CD14-positive monocyte (primary cell): ENCODE measurements around the gene NOP10. TPM values are rescaled to one million over a fixed set of nuclear protein-coding genes. Genes with fewer than 3 reads are reported as not detected.

ENCODE experiments used
- DNase-seq, 3 donors: peaks; one replicate each; pipeline ENCODE4 v3.0.0-alpha.2; 2011 to 2022
- H2AFZ ChIP-seq: 2 replicates; pipeline ENCODE4 v1.6.0; 2012; ENCODE audit warnings: mild to moderate bottlenecking, low read depth, low read length, inconsistent platforms; ENCODE audit not compliant: insufficient read depth, poor library complexity, severe bottlenecking
- H3K27ac ChIP-seq, 2 donors: 1 replicate in 1 of 2; 2 replicates in 1 of 2; pipeline ENCODE4 v1.5.1; 2012 to 2013; ENCODE audit warnings: low read length in 2 of 2, control low read depth in 1 of 2, inconsistent platforms in 1 of 2, low read depth in 1 of 2, mild to moderate bottlenecking in 1 of 2
- H3K27me3 ChIP-seq, 2 donors: one replicate each; pipeline versions ENCODE4 v1.6.0 to v1.6.1; 2011 to 2013; ENCODE audit warnings: low read length in 2 of 2; ENCODE audit not compliant: control insufficient read depth in 2 of 2, insufficient read depth in 2 of 2
- H3K36me3 ChIP-seq, 2 donors: replicated peaks in 1 of 2; 1 replicate in 1 of 2; 2 replicates in 1 of 2; pipeline versions ENCODE4 v1.5.1 to v1.6.1; 2012 to 2013; ENCODE audit warnings: low read length in 2 of 2, control low read depth in 1 of 2, inconsistent platforms in 1 of 2, mild to moderate bottlenecking in 1 of 2; ENCODE audit not compliant: insufficient read depth in 2 of 2, control insufficient read depth in 1 of 2
- H3K4me1 ChIP-seq, 2 donors: 1 replicate in 1 of 2; 2 replicates in 1 of 2; pipeline versions ENCODE4 v1.5.1 to v1.6.1; 2012 to 2013; ENCODE audit warnings: low read length in 2 of 2, control low read depth in 1 of 2, inconsistent platforms in 1 of 2, mild to moderate bottlenecking in 1 of 2, moderate library complexity in 1 of 2; ENCODE audit not compliant: insufficient read depth in 2 of 2, control insufficient read depth in 1 of 2
- H3K4me2 ChIP-seq: replicated peaks from 2 replicates; pipeline ENCODE3; 2012; ENCODE audit warnings: low read length, moderate library complexity, mild to moderate bottlenecking; ENCODE audit not compliant: poor library complexity, severe bottlenecking; ENCODE audit errors: extremely low read depth
- H3K4me3 ChIP-seq, 3 experiments: fragments of 200-600 bp in 1 of 3; sonication (generic) in 1 of 3; replicated peaks in 1 of 3; 1 replicate in 2 of 3; 2 replicates in 1 of 3; pipeline ENCODE4 v1.5.1; 2011 to 2013; ENCODE audit warnings: low read length in 3 of 3, mild to moderate bottlenecking in 3 of 3, control low read depth in 2 of 3, low read depth in 2 of 3, inconsistent platforms in 1 of 3, moderate library complexity in 1 of 3
- H3K79me2 ChIP-seq: 2 replicates; pipeline ENCODE4 v1.6.0; 2012; ENCODE audit warnings: mild to moderate bottlenecking, control low read depth, inconsistent platforms, low read length, moderate library complexity; ENCODE audit not compliant: insufficient read depth
- H3K9ac ChIP-seq: 2 replicates; pipeline ENCODE4 v1.6.0; 2017; ENCODE audit warnings: low read length, mild to moderate bottlenecking; ENCODE audit not compliant: insufficient read depth, poor library complexity, severe bottlenecking
- H3K9me3 ChIP-seq, 2 donors: replicated peaks in 1 of 2; 1 replicate in 1 of 2; 2 replicates in 1 of 2; pipeline versions ENCODE4 v1.5.1 to v1.6.1; 2012 to 2013; ENCODE audit warnings: low read length in 2 of 2, control low read depth in 1 of 2; ENCODE audit not compliant: control insufficient read depth in 1 of 2, insufficient read depth in 1 of 2
- H4K20me1 ChIP-seq: 2 replicates; pipeline ENCODE4 v1.6.0; 2012; ENCODE audit warnings: mild to moderate bottlenecking, low read length, control low read depth, moderate library complexity; ENCODE audit not compliant: insufficient read depth
- H3K27ac Mint-ChIP-seq, 7 donors: one replicate each; pipeline ENCODE4 v1.8.0; 2020; ENCODE audit warnings: mild to moderate bottlenecking in 7 of 7, mixed read lengths in 7 of 7, moderate library complexity in 6 of 7, inconsistent platforms in 2 of 7
- H3K27me3 Mint-ChIP-seq, 3 donors: one replicate each; pipeline ENCODE4 v1.8.0; 2021 to 2022; ENCODE audit warnings: low read depth in 3 of 3, mild to moderate bottlenecking in 3 of 3, mixed read lengths in 3 of 3, moderate library complexity in 3 of 3, inconsistent platforms in 1 of 3
- H3K36me3 Mint-ChIP-seq, 2 donors: one replicate each; pipeline ENCODE4 v1.8.0; 2020; ENCODE audit warnings: mixed read lengths in 2 of 2, inconsistent platforms in 1 of 2, mild to moderate bottlenecking in 1 of 2
- H3K4me1 Mint-ChIP-seq: one replicate; pipeline ENCODE4 v1.8.0; 2020; ENCODE audit warnings: mild to moderate bottlenecking, mixed read lengths
- H3K4me3 Mint-ChIP-seq, 2 donors: one replicate each; pipeline ENCODE4 v1.8.0; 2020; ENCODE audit warnings: mild to moderate bottlenecking in 2 of 2, mixed read lengths in 2 of 2, moderate library complexity in 1 of 2
- H3K9me3 Mint-ChIP-seq, 7 donors: one replicate each; pipeline ENCODE4 v1.8.0; 2020 to 2022; ENCODE audit warnings: mixed read lengths in 7 of 7, mild to moderate bottlenecking in 6 of 7, moderate library complexity in 6 of 7, inconsistent platforms in 2 of 7
- WGBS: methylation state at CpG from one replicate; pipeline ENCODE4 v1.1.5; 2013; ENCODE audit warnings: missing lambda C conversion rate; ENCODE audit not compliant: insufficient coverage; 5-methylcytosine and 5-hydroxymethylcytosine counted together
- intact Hi-C, 2 donors: fragments of 100-400 bp; cut with micrococcal nuclease; formaldehyde crosslinking; loops; one replicate each; pipeline versions ENCODE4 v1.15.0 to v1.15.1; 2023
- polyA plus RNA-seq, 3 donors: library from polyadenylated mRNA; depleted of rRNA in 1 of 3; unstranded in 2 of 3; stranded (reverse) in 1 of 3; fragments of 300-500 nt in 2 of 3; fragments of >200 nt in 1 of 3; fragmentation: Illumina TruSeq in 2 of 3; gene quantifications; 1 replicate in 2 of 3; 2 replicates in 1 of 3; pipeline ENCODE4 v1.2.3, GENCODE V29; 2012 to 2021
- TF ChIP-seq, protein P1 (sequence below): fragments of 200-600 bp; IDR thresholded peaks from one replicate; pipeline ENCODE4 v1.8.0; 2022; ENCODE audit warnings: antibody characterized with exemption, mild to moderate bottlenecking

Gene NOP10
- polyA plus RNA-seq, 3 donors: 260 to 677 (median 586) TPM

- TF ChIP-seq, protein P1, sequence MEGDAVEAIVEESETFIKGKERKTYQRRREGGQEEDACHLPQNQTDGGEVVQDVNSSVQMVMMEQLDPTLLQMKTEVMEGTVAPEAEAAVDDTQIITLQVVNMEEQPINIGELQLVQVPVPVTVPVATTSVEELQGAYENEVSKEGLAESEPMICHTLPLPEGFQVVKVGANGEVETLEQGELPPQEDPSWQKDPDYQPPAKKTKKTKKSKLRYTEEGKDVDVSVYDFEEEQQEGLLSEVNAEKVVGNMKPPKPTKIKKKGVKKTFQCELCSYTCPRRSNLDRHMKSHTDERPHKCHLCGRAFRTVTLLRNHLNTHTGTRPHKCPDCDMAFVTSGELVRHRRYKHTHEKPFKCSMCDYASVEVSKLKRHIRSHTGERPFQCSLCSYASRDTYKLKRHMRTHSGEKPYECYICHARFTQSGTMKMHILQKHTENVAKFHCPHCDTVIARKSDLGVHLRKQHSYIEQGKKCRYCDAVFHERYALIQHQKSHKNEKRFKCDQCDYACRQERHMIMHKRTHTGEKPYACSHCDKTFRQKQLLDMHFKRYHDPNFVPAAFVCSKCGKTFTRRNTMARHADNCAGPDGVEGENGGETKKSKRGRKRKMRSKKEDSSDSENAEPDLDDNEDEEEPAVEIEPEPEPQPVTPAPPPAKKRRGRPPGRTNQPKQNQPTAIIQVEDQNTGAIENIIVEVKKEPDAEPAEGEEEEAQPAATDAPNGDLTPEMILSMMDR: no peak
- Histone ChIP-seq H3K79me2 (peaks cover 96% of the 10 kb centered on the region), H2AFZ (no peak overlapping the region), H4K20me1 (peaks cover 51% of the 10 kb centered on the region), H3K4me3 (no peak overlapping the region), H3K36me3 (peaks cover 10 to 21% of the 10 kb centered on the region in 2 donors), H3K4me2 (no peak overlapping the region), H3K9me3 (no peaks in the 10 kb centered on the region), H3K27me3 (no peaks in the 10 kb centered on the region), H3K27ac (no peak overlapping the region), H3K4me1 (peaks cover 30 to 36% of the 10 kb centered on the region in 2 donors), H3K9ac (no peak overlapping the region)
- no peak overlapping the region for H3K4me3 Mint-ChIP-seq
- intact Hi-C loops: loop anchor here (10.0 kb wide), 2 partner anchors 105 to 655 kb away; partner anchors contain the start of genes EMC4 (in 1 of the 2) and ZNF770 (in 1 of the 2)
- peaks cover 41% of the 10 kb centered on the region for H3K4me1 Mint-ChIP-seq
- H3K36me3 Mint-ChIP-seq: peaks cover 24 to 35% of the 10 kb centered on the region in 2 donors
- no peak for DNase-seq
- H3K27ac Mint-ChIP-seq: no peak overlapping the region
- peaks cover 0 to 3% (median 0%) of the 10 kb centered on the region in 7 donors for H3K9me3 Mint-ChIP-seq
- no CpG with 5 or more reads among the region's 5 CpGs for WGBS
- H3K27me3 Mint-ChIP-seq: peaks cover 0 to 2% (median 0%) of the 10 kb centered on the region in 3 donors
These were observed 12.7 kb downstream of the NOP10 start for GRCh38 chr15:34330279-34330678.

DNA sequence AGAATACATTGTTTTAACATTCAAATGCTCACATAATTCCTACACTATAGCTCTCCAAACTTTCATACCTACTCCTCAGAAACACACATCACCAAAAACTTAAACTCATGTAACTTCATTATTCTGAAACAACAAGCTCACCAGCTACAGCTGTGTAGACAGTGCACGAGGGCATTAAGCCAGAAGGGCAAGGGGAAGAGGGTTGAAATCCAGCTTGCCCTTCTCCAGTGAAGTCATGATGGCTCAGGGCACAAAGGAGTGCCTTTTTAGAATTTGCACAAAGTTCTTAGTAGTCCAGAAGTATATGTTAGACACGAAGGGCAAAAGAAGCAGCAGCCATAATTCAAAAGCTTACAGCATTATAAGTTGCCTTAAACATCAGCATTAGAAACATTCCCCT, 13.9 kb downstream of the NOP10 start:
- peaks cover 24 to 35% of the 10 kb centered on the region in 2 donors for H3K36me3 Mint-ChIP-seq
- peak overlapping the region; percentile 0 to 82 (median 27) for H3K27ac Mint-ChIP-seq
- H3K27me3 ChIP-seq: no peaks in the 10 kb centered on the region
- 70% methylated on average over 2 of the region's 2 CpGs for WGBS
- H3K79me2 ChIP-seq: peaks cover 99% of the 10 kb centered on the region
- H2AFZ ChIP-seq: no peak overlapping the region
- no peak overlapping the region for H3K4me3 ChIP-seq
- no peak overlapping the region for H3K9ac ChIP-seq
- DNase-seq: no peak
- H4K20me1 ChIP-seq: peaks cover 64% of the 10 kb centered on the region
- peaks cover 0 to 2% (median 0%) of the 10 kb centered on the region in 3 donors for H3K27me3 Mint-ChIP-seq
- no peak overlapping the region for H3K4me2 ChIP-seq
- TF ChIP-seq, protein P1: no peak
- H3K9me3 Mint-ChIP-seq: peaks cover 0 to 3% (median 0%) of the 10 kb centered on the region in 7 donors
- no peak overlapping the region for H3K4me3 Mint-ChIP-seq
- no peaks in the 10 kb centered on the region for H3K9me3 ChIP-seq
- H3K4me1 ChIP-seq: peaks cover 23 to 27% of the 10 kb centered on the region in 2 donors
- H3K27ac ChIP-seq: peak overlapping the region in 1 of 2 donors; percentile 33
- peaks cover 37% of the 10 kb centered on the region for H3K4me1 Mint-ChIP-seq
- intact Hi-C loops: no loop called here
- peaks cover 10 to 21% of the 10 kb centered on the region in 2 donors for H3K36me3 ChIP-seq
